ENCODE data around the gene ZBTB16.

The ZBTB16 gene

GRCh38 chr11:114167771-114168448 is 108.4 kb downstream of the ZBTB16 start:
- Histone ChIP-seq H3K36me3 (no peaks in the 10 kb centered on the region), H3K27ac (no peak overlapping the region), H3K9me3 (ENCODE audit: severe bottlenecking) (no peaks in the 10 kb centered on the region), H3K27me3 (ENCODE audit: insufficient read depth, low read depth, severe bottlenecking) (no peaks in the 10 kb centered on the region), H3K4me3 (ENCODE audit: low read depth, low read length) (no peak overlapping the region)
- DNase-seq = no peak
- TF ChIP-seq CTCF (IDR thresholded peaks at IDR 0.05; ENCODE audit: low read depth, low read length) = no peak

GRCh38 chr11:114168691-114169090 is 109.2 kb downstream of the ZBTB16 start:
- TF ChIP-seq CTCF (IDR thresholded peaks at IDR 0.05; ENCODE audit: low read depth, low read length) = no peak
- no peaks in the 10 kb centered on the region for H3K36me3 ChIP-seq
- no peaks in the 10 kb centered on the region for H3K9me3 ChIP-seq (ENCODE audit: severe bottlenecking)
- no peak overlapping the region for H3K4me3 ChIP-seq (ENCODE audit: low read depth, low read length)
- DNase-seq = no peak
- H3K27ac ChIP-seq = no peak overlapping the region
- no peaks in the 10 kb centered on the region for H3K27me3 ChIP-seq (ENCODE audit: insufficient read depth, low read depth, severe bottlenecking)

DNA sequence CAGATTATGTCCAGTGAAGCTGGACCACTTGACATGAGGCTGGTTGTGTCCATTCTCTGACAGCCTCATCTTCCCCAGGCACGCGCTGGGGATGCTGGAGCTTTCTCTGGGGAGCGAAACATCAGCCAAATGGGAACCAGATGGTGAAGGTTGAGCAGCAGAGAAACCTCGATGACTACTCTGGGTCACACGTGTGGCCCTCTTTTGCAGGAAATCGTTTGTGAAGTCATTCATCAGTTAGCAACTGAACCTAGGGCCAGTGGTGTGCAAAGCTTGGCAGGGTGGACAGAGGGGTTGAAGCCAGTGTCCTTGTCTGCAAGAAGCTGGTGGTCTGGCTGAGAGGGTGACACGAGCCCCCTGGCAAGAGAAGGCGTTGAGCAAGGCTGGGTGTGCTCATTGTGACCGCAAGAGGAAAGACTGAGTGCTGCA is 109.8 kb downstream of the ZBTB16 start:
- DNase-seq = no peak
- no peaks in the 10 kb centered on the region for H3K27me3 ChIP-seq (ENCODE audit: insufficient read depth, low read depth, severe bottlenecking)
- no peak for TF ChIP-seq CTCF (IDR thresholded peaks at IDR 0.05; ENCODE audit: low read depth, low read length)

GRCh38 chr11:114169821-114170220 is 110.3 kb downstream of the ZBTB16 start:
- Histone ChIP-seq H3K27me3 (ENCODE audit: insufficient read depth, low read depth, severe bottlenecking) (no peaks in the 10 kb centered on the region), H3K4me3 (ENCODE audit: low read depth, low read length) (no peak overlapping the region), H3K9me3 (ENCODE audit: severe bottlenecking) (no peaks in the 10 kb centered on the region), H3K27ac (no peak overlapping the region), H3K36me3 (no peaks in the 10 kb centered on the region)
- DNase-seq = no peak
- no peak for TF ChIP-seq CTCF (IDR thresholded peaks at IDR 0.05; ENCODE audit: low read depth, low read length)

More for the DNA sequence above, 109.8 kb downstream of the ZBTB16 start:
- H3K4me3 ChIP-seq (ENCODE audit: low read depth, low read length) = no peak overlapping the region
- H3K36me3 ChIP-seq = no peaks in the 10 kb centered on the region
- H3K9me3 ChIP-seq (ENCODE audit: severe bottlenecking) = no peaks in the 10 kb centered on the region
- no peak overlapping the region for H3K27ac ChIP-seq

GRCh38 chr11:114170226-114170625 is 110.7 kb downstream of the ZBTB16 start:
- Histone ChIP-seq H3K4me3 (ENCODE audit: low read depth, low read length) (no peak overlapping the region), H3K27ac (no peak overlapping the region), H3K36me3 (no peaks in the 10 kb centered on the region), H3K27me3 (ENCODE audit: insufficient read depth, low read depth, severe bottlenecking) (no peaks in the 10 kb centered on the region), H3K9me3 (ENCODE audit: severe bottlenecking) (no peaks in the 10 kb centered on the region)
- no peak for TF ChIP-seq CTCF (IDR thresholded peaks at IDR 0.05; ENCODE audit: low read depth, low read length)
- DNase-seq = no peak

All from WERI-Rb-1 (cell line).